Stomach (tissue), 9 donors: Measurements from ENCODE around the gene RAB39A. TPM values are rescaled to one million over a fixed set of nuclear protein-coding genes. Genes with fewer than 3 reads are reported as not detected.

Experiments
- DNase-seq, 2 donors: peaks; one replicate each; pipeline versions ENCODE4 v3.0.0 to v3.0.0-alpha.2; 2013 to 2019
- H3K27ac ChIP-seq, 5 donors: fragments of 200-600 bp in 4 of 5; sonication (generic) in 4 of 5; one replicate each; pipeline ENCODE4 v1.5.1; 2013 to 2019; ENCODE audit warnings: mild to moderate bottlenecking in 1 of 5, moderate library complexity in 1 of 5
- H3K27me3 ChIP-seq, 3 donors: fragments of 200-600 bp; sonication (generic); one replicate each; pipeline ENCODE4 v1.5.1; 2017 to 2019; ENCODE audit warnings: mixed run types in 1 of 3
- H3K36me3 ChIP-seq, 4 donors: fragments of 200-600 bp; sonication (generic); 1 replicate in 3 of 4; 2 replicates in 1 of 4; pipeline ENCODE4 v1.5.1; 2016 to 2019
- H3K4me1 ChIP-seq, 4 donors: fragments of 200-600 bp; sonication (generic); one replicate each; pipeline ENCODE4 v1.5.1; 2016 to 2019
- H3K4me3 ChIP-seq, 4 donors: fragments of 200-600 bp; sonication (generic) in 3 of 4; one replicate each; pipeline ENCODE4 v1.5.1; 2016 to 2019; ENCODE audit warnings: mild to moderate bottlenecking in 1 of 4
- H3K9me3 ChIP-seq, 4 donors: fragments of 200-600 bp; sonication (generic); one replicate each; pipeline ENCODE4 v1.5.1; 2016 to 2019
- EP300 ChIP-seq: sonication (generic); formaldehyde crosslinking; IDR thresholded peaks from one replicate; pipeline ENCODE4 v1.6.1; 2017; ENCODE audit warnings: antibody characterized with exemption
- POLR2A ChIP-seq, 4 donors: fragments of 450-650 bp; IDR thresholded peaks; one replicate each; pipeline ENCODE4 v1.6.1; 2016; ENCODE audit warnings: antibody characterized with exemption in 4 of 4, control low read depth in 2 of 4, mild to moderate bottlenecking in 1 of 4, moderate library complexity in 1 of 4
- POLR2AphosphoS5 ChIP-seq, 3 donors: sonication (generic); formaldehyde crosslinking; IDR thresholded peaks; one replicate each; pipeline ENCODE4 v1.6.1; 2016; ENCODE audit warnings: antibody characterized with exemption in 3 of 3
- WGBS, 5 donors: extraction: QIAGEN DNeasy Blood & Tissue Kit in 3 of 5; methylation state at CpG; one replicate each; pipeline versions ENCODE4 v1.1.5 to v1.1.7; 2013 to 2018; 5-methylcytosine and 5-hydroxymethylcytosine counted together
- intact Hi-C: fragments of 100-400 bp; cut with DNase I; formaldehyde crosslinking; loops from one replicate; pipeline ENCODE4 v1.15.1; 2023; ENCODE audit warnings: low total_unique reads
- polyA plus RNA-seq, 3 donors: library from polyadenylated mRNA; stranded (reverse); fragments of 200-250 nt; gene quantifications; one replicate each; pipeline ENCODE4 v1.2.3, GENCODE V29; 2013
- total RNA-seq, 5 donors: library from RNA; depleted of rRNA; stranded (reverse); fragments of >200 nt; gene quantifications; one replicate each; pipeline versions ENCODE4 v1.1.0 to v1.2.3, GENCODE V29; 2014 to 2016
- TF ChIP-seq, protein P1 (sequence below), 7 experiments: fragments of 450-650 bp in 4 of 7; fragments of 200-600 bp in 3 of 7; sonication (generic) in 3 of 7; IDR thresholded peaks; one replicate each; pipeline ENCODE4 v1.5.1; 2016 to 2019; ENCODE audit warnings: antibody characterized with exemption in 7 of 7, control low read depth in 2 of 7, mild to moderate bottlenecking in 1 of 7
- donor health status: healthy with polysubstance abuse.
- donor health status: Bipolar disorder and iron deficiency.
- donor health status: healthy.

The RAB39A gene
- total and polyA plus RNA-seq, 8 donors, result 0.18 to 3.2 (median 0.68) TPM; not detected in 4

GRCh38 chr11:107963091-107963490, 34.8 kb downstream of the RAB39A start:
- Histone ChIP-seq H3K36me3 (no peaks in the 10 kb centered on the region), H3K4me3 (no peak overlapping the region), H3K4me1 (no peaks in the 10 kb centered on the region), H3K27ac (no peak overlapping the region), H3K9me3 (no peaks in the 10 kb centered on the region), H3K27me3 (no peaks in the 10 kb centered on the region)
- 73 to 82% (median 74%) methylated on average over 8 of the region's 8 CpGs for whole genome bisulfite sequencing, 5 donors
- no peak for DNase-seq
- TF ChIP-seq POLR2A (IDR thresholded peaks at IDR 0.05) (no peak), POLR2AphosphoS5 (IDR thresholded peaks at IDR 0.05) (no peak), EP300 (no peak)
- TF ChIP-seq, protein P1, sequence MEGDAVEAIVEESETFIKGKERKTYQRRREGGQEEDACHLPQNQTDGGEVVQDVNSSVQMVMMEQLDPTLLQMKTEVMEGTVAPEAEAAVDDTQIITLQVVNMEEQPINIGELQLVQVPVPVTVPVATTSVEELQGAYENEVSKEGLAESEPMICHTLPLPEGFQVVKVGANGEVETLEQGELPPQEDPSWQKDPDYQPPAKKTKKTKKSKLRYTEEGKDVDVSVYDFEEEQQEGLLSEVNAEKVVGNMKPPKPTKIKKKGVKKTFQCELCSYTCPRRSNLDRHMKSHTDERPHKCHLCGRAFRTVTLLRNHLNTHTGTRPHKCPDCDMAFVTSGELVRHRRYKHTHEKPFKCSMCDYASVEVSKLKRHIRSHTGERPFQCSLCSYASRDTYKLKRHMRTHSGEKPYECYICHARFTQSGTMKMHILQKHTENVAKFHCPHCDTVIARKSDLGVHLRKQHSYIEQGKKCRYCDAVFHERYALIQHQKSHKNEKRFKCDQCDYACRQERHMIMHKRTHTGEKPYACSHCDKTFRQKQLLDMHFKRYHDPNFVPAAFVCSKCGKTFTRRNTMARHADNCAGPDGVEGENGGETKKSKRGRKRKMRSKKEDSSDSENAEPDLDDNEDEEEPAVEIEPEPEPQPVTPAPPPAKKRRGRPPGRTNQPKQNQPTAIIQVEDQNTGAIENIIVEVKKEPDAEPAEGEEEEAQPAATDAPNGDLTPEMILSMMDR (IDR thresholded peaks at IDR 0.05), result no peak
- intact Hi-C loops, result no loop called here

DNA sequence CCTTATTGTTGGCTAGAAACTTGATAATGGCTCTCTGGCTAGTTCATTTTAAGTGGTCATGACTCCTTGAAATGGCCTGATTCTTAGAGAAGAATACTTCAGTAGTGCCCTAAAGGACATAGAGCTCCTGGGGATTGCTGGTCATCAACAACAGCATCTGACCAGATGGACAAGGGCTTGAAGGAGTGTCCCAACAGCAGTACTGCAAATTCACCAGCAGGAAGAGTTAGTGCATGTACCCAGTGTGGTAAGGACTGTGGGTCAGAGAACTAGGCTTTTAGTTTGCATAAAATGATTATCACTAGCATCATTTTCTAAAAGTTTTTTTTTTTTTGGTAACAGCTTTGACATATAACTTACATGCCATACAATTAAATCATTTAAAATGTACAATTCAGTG, 41.0 kb downstream of the RAB39A start:
- H3K4me1 ChIP-seq, result no peaks in the 10 kb centered on the region
- intact Hi-C loops, result no loop called here
- no peaks in the 10 kb centered on the region for H3K27me3 ChIP-seq
- no peak overlapping the region for H3K27ac ChIP-seq
- no peaks in the 10 kb centered on the region for H3K36me3 ChIP-seq
- no peaks in the 10 kb centered on the region for H3K9me3 ChIP-seq
- DNase-seq, result no peak
- TF ChIP-seq EP300 (no peak), POLR2AphosphoS5 (IDR thresholded peaks at IDR 0.05) (no peak), POLR2A (IDR thresholded peaks at IDR 0.05) (no peak)
- TF ChIP-seq, protein P1 (IDR thresholded peaks at IDR 0.05), result no peak
- H3K4me3 ChIP-seq, result no peak overlapping the region

DNA sequence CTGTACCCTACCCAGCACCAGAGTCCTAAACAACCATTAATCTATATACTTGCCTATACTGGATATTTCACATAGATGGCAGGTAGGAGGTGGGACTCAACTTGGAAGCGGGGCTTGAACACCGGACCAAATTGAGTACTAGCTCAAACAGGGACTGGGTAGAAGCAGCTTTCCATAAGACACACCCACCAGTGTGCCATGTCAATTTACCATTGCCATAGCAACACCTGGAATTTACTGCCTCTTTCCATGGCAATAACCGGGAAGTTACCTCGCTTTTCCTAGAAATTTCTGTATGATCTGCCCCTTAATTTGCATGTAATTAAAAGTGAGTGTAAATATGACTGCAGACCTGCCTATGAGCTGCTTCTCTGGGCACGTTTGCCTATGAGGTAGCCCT, 41.8 kb downstream of the RAB39A start:
- no peaks in the 10 kb centered on the region for H3K36me3 ChIP-seq
- H3K4me1 ChIP-seq, result no peaks in the 10 kb centered on the region
- 74 to 84% (median 77%) methylated on average over 5 of the region's 5 CpGs for WGBS, 5 donors
- H3K9me3 ChIP-seq, result no peaks in the 10 kb centered on the region
- DNase-seq, result no peak
- no peak overlapping the region for H3K4me3 ChIP-seq
- no peak overlapping the region for H3K27ac ChIP-seq
- intact Hi-C loops, result no loop called here
- TF ChIP-seq POLR2A (IDR thresholded peaks at IDR 0.05) (no peak), EP300 (no peak), POLR2AphosphoS5 (IDR thresholded peaks at IDR 0.05) (no peak)
- TF ChIP-seq, protein P1 (IDR thresholded peaks at IDR 0.05), result no peak
- no peaks in the 10 kb centered on the region for H3K27me3 ChIP-seq

DNA sequence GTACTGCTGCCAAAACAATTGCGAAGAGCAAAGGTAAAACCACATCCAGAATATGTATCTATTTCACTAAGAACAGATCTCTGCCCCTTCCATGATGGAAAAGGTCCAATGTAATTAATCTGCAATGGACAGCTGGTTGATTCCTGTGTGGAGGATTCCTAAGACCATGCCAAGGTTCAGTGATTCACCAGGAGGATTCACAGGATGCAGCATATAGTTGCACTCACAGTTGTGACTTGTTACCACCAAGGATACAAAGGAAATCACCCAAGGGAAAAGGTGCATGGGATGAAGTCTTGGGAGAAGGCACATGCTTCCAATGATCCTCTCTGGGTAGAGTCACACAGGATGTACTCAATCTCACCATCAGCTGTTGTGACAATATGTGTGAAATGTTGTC, 45.4 kb downstream of the RAB39A start:
- TF ChIP-seq, protein P1 (IDR thresholded peaks at IDR 0.05), result no peak
- TF ChIP-seq POLR2AphosphoS5 (IDR thresholded peaks at IDR 0.05) (no peak), EP300 (no peak), POLR2A (IDR thresholded peaks at IDR 0.05) (no peak)
- DNase-seq, result no peak
- intact Hi-C loops, result no loop called here
- H3K9me3 ChIP-seq, result no peaks in the 10 kb centered on the region
- H3K4me1 ChIP-seq, result no peaks in the 10 kb centered on the region
- no peak overlapping the region for H3K27ac ChIP-seq
- H3K4me3 ChIP-seq, result no peak overlapping the region
- H3K27me3 ChIP-seq, result no peaks in the 10 kb centered on the region
- H3K36me3 ChIP-seq, result no peaks in the 10 kb centered on the region
- 81 to 100% (median 93%) methylated on average over 1 of the region's 1 CpG for WGBS, 5 donors
